H1 (cell line): Measurements from ENCODE around the gene UBE2L6. TPM values are rescaled to one million over a fixed set of nuclear protein-coding genes. Genes with fewer than 3 reads are reported as not detected.

Experiments used
- BRCA1 ChIP-seq: IDR thresholded peaks from 2 replicates; pipeline ENCODE4 v1.6.1; 2012; ENCODE audit warnings: low read depth, low read length, improper control_type of control experiment
- SIN3A ChIP-seq, 2 experiments: IDR thresholded peaks in 1 of 2; conservative IDR thresholded peaks in 1 of 2; 2 replicates each; pipeline ENCODE4 v1.6.1; 2011 to 2012; ENCODE audit warnings: low read length in 2 of 2, improper control_type of control experiment in 1 of 2, low read depth in 1 of 2, mild to moderate bottlenecking in 1 of 2
- SIX5 ChIP-seq: IDR thresholded peaks from 2 replicates; pipeline ENCODE4 v1.6.1; 2011; ENCODE audit warnings: mild to moderate bottlenecking, low read depth, low read length
- SRF ChIP-seq: IDR thresholded peaks from 2 replicates; pipeline ENCODE4 v1.6.1; 2011; ENCODE audit warnings: mild to moderate bottlenecking, low read depth, low read length, moderate library complexity
- YY1 ChIP-seq: IDR thresholded peaks from 2 replicates; pipeline ENCODE4 v1.6.1; 2011; ENCODE audit warnings: low read depth, mild to moderate bottlenecking, low read length
- polyA plus RNA-seq, 7 experiments: library from polyadenylated mRNA; depleted of rRNA in 3 of 7; stranded (reverse) in 5 of 7; unstranded in 2 of 7; fragments of >200 nt in 5 of 7; fragments of 200-250 nt in 2 of 7; gene quantifications; 1 replicate in 5 of 7; 2 replicates in 1 of 7; 4 replicates in 1 of 7; pipeline versions ENCODE4 v1.2.1 to v1.2.3, GENCODE V29; 2011 to 2013; ENCODE audit warnings: missing spikeins in 2 of 7, mixed read lengths in 2 of 7
- total RNA-seq: library from RNA; stranded (reverse); fragmentation: NEBNext Ultra II Directional; extraction: Animal tissue kit (Norgen Biotek cat#: 25700); gene quantifications from 2 replicates; pipeline ENCODE4 v1.2.1, GENCODE V29; 2021

UBE2L6 gene
- total and polyA plus RNA-seq, 2 of the 8 experiments (the other 6 are each of a cell fraction or from before 2014, with no cell fraction given), result 67.8 to 89.2 TPM

- TF ChIP-seq YY1, result peak; percentile 7; the same call in 1 of the 2 replicates
- TF ChIP-seq BRCA1, result no peak
- TF ChIP-seq SIN3A (conservative IDR thresholded peaks at IDR 0.05 in 1 of 2, IDR thresholded peaks at IDR 0.05 in 1 of 2; ENCODE audit: low read depth in 1 of 2, low read length in 2 of 2), result peak; percentile 80 to 95
- no peak for TF ChIP-seq SRF
- peak; percentile 7; the same call in 1 of the 2 replicates for TF ChIP-seq SIX5
- TF ChIP-seq, all 59 proteins: peak for 24
Measured at GRCh38 chr11:57530596-57531507, 36.6 kb downstream of the UBE2L6 start, which contains the start of gene TIMM10 (continued).
